Measurements from ENCODE around the gene C1orf159.

The C1orf159 gene

DNA sequence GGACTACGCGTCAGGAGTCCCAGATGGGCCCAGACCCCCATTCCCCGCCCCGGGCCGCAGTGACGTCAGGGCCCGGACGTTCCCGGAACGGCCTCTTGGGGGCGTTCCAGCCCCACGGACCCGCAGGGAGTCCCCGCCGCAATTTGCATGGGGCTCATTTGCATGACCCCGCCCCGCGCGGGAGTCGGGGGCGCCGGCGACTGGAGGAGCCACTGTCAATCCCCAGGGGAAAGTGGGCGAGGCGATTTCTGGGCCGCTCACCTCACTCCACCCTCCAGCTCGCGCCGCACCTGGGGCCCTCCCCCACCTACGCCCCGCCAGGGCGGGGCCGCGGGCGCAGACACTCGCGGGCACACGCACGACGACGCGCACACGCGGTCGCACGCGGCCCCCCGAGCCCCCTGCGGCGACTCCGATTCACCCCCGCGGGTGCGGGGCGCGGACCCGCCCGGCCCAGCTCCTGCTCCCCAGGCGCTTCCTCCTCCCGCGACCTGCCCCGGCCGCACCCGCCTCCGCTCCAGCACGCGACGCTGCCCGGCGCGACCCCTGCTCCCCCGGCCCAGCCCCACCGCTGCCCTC lies 82.8 kb downstream of the C1orf159 start:
- peak; percentile 65 to 81 (median 76) for DNase-seq

DNA sequence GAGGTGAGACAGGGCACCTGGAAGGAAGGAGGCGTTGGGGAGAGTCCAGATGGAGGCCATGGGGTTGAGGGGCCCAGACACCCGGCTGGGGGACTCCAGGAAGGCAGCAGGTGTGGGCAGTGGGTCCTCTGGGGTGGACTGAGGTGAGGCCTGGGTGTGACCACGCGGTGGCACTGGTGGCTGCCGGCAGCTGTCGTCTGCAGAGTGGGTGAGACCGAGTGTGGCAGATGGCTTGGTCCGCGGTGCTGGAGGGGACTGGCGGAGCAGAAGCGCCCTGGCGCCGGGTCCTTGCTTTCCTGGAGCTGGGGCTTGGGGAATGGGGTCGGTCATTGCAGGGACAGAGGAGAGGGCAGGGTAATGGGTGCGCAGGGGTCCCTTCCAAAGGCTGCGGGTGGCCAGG lies 83.5 kb downstream of the C1orf159 start:
- DNase-seq: no peak

Data from activated naive CD4-positive, alpha-beta T cell (primary cell).